GM18526 (cell line): ENCODE results near the gene CHST15.

Experiments used
- POLR2A ChIP-seq: IDR thresholded peaks from 3 replicates; pipeline ENCODE4 v1.6.1; 2011; ENCODE audit not compliant: insufficient read length; ENCODE audit errors: extremely low read depth

The CHST15 gene

DNA sequence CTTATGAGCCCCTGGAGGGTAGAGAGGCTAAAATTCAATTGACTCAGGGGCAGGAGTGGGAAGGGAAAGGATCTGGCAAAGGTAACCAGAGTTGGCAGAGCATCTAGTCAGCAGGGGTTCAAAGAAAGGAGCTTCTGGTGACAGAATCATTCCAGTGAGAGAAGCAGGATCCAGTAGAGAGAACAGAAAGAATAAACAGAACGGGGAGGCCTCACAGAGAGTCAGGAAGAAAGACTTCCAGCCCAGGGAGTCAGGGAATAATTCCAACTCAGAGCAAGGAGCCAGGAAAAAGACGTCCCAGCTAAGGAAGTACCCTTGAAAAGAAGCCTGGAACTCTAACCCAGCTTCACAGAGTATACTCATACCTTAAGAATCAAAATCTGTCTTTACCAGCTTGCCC, 135.2 kb downstream of the CHST15 start:
- no peak for TF ChIP-seq POLR2A
